ENCODE measurements around the gene MOB2.
"Not testable (repeated sequence)": the region's sequence is repeated elsewhere in the genome, so short reads cannot be mapped to it uniquely, and the experiment has no call there.

MOB2 gene

DNA sequence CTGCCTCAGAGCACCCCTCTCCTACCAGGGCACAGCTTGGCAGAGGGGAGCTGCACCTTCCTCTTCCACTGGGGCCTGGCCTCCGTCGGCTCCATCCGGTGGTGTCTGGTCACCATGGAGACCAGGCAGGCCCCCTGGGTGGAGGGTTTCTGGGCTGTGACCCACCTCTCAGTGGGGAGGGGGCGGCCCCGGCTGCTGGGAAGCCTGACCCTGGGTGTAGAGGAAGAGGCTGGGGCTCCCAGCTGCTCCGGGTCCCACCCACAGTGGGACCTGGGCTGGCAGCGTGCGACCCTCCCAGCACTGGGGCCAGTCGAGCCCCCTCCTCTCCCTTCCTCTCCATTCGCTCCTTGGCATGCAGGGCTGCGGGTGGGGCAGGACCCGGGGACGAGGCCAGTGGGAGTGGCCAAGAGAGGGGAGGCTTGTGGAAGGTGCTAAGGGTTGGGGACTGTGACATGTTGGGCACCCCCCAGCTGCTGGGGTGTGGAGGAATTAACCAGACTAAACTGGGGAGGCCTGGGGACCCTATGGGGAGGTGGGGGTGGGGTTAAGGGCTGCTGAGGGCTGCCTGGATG, 50.0 kb downstream of the MOB2 start:
- Histone ChIP-seq H3K4me3 (ENCODE audit: insufficient read depth, low read length, poor library complexity, severe bottlenecking) (no peak overlapping the region), H3K27ac (ENCODE audit: low read depth, low read length) (no peak overlapping the region), H3K9me2 (replicated peaks; ENCODE audit: insufficient read depth, low read length) (no peaks in the 10 kb centered on the region), H3K79me2 (ENCODE audit: insufficient read depth, low read length) (no peaks in the 10 kb centered on the region), H3K27me3 (ENCODE audit: low read length) (no peaks in the 10 kb centered on the region), H4K20me1 (ENCODE audit: low read depth, low read length) (no peaks in the 10 kb centered on the region; the same call in 1 of the 2 replicates), H3K4me2 (ENCODE audit: low read depth, low read length, poor library complexity, severe bottlenecking) (no peak overlapping the region), H3K36me3 (ENCODE audit: low read length) (no peaks in the 10 kb centered on the region), H2AFZ (ENCODE audit: low read depth, low read length, severe bottlenecking) (no peak overlapping the region), H3K9me3 (ENCODE audit: insufficient read depth, low read length) (no peaks in the 10 kb centered on the region), H3F3A (ENCODE audit: insufficient read depth) (no peaks in the 10 kb centered on the region), H3K9ac (ENCODE audit: low read length) (no peak overlapping the region)
- no peak for TF ChIP-seq EZH2phosphoT487 (conservative IDR thresholded peaks at IDR 0.05; ENCODE audit: low read length)
- TF ChIP-seq CTCF (IDR thresholded peaks at IDR 0.05; ENCODE audit: insufficient read depth, low read length, poor library complexity, severe bottlenecking), result no peak

- Histone ChIP-seq H3K9me2 (replicated peaks; ENCODE audit: insufficient read depth, low read length) (no peaks in the 10 kb centered on the region), H3K27ac (ENCODE audit: low read depth, low read length) (no peak overlapping the region), H2AFZ (ENCODE audit: low read depth, low read length, severe bottlenecking) (no peak overlapping the region), H3K36me3 (ENCODE audit: low read length) (no peaks in the 10 kb centered on the region), H3K9ac (ENCODE audit: low read length) (no peak overlapping the region), H3K4me2 (ENCODE audit: low read depth, low read length, poor library complexity, severe bottlenecking) (no peak overlapping the region), H3K79me2 (ENCODE audit: insufficient read depth, low read length) (no peaks in the 10 kb centered on the region), H3K9me3 (ENCODE audit: insufficient read depth, low read length) (no peaks in the 10 kb centered on the region), H4K20me1 (ENCODE audit: low read depth, low read length) (no peaks in the 10 kb centered on the region; the same call in 1 of the 2 replicates), H3F3A (ENCODE audit: insufficient read depth) (no peaks in the 10 kb centered on the region), H3K4me3 (ENCODE audit: insufficient read depth, low read length, poor library complexity, severe bottlenecking) (no peak overlapping the region), H3K27me3 (ENCODE audit: low read length) (no peaks in the 10 kb centered on the region)
- TF ChIP-seq EZH2phosphoT487 (conservative IDR thresholded peaks at IDR 0.05; ENCODE audit: low read length), result no peak
- TF ChIP-seq CTCF (IDR thresholded peaks at IDR 0.05; ENCODE audit: insufficient read depth, low read length, poor library complexity, severe bottlenecking), result no peak
These were observed 50.6 kb downstream of the MOB2 start for GRCh38 chr11:1435820-1436467.

DNA sequence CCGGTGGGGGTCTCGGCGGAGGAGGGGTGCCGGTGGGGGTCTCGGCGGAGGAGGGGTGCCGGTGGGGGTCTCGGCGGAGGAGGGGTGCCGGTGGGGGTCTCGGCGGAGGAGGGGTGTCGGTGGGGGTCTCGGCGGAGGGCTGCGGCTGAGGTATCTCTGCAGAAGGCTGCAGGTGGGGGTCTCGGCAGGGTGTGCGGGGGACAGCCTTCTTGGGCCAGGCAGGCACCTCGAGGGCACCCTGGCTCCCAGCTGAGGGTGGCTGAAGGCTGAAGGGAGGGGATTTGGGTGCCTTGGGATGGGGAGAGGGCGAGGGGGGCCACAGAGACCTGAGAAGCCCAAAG, 51.1 kb downstream of the MOB2 start:
- H3K9me3 ChIP-seq (ENCODE audit: insufficient read depth, low read length); H3K36me3 ChIP-seq (ENCODE audit: low read length); H3K27ac ChIP-seq (ENCODE audit: low read depth, low read length); H3K9ac ChIP-seq (ENCODE audit: low read length); H3K9me2 ChIP-seq (replicated peaks; ENCODE audit: insufficient read depth, low read length); H3F3A ChIP-seq (ENCODE audit: insufficient read depth); H3K27me3 ChIP-seq (ENCODE audit: low read length); H3K4me2 ChIP-seq (ENCODE audit: low read depth, low read length, poor library complexity, severe bottlenecking); H2AFZ ChIP-seq (ENCODE audit: low read depth, low read length, severe bottlenecking); H4K20me1 ChIP-seq (ENCODE audit: low read depth, low read length); H3K79me2 ChIP-seq (ENCODE audit: insufficient read depth, low read length); H3K4me3 ChIP-seq (ENCODE audit: insufficient read depth, low read length, poor library complexity, severe bottlenecking): not testable (repeated sequence)

DNA sequence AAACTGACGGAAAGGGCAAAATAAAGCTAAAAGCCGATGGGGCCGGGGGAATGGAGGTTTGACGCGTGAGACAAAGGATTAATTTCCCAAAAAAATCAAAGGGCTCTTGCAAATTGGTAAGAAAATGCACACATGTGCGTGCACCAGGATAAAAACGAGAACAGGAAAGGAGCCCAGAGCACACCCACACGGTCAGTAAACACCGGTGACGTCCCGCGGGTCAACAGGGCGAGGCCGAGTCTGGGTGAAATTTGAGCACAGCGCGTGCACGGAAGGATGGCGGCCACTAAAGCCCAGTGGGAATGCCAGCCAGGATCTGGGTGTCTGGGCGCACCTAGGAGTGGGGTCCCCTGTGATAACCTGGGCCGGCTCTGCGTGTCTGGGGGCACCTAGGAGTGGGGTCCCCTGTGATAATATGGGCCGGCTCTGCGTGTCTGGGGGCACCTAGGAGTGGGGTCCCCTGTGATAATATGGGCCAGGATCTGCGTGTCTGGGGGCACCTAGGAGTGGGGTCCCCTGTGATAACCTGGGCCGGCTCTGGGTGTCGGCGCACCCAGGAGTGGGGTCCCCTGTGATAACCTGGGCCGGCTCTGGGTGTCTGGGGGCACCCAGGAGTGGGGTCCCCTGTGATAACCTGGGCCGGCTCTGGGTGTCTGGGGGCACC, 52.5 kb downstream of the MOB2 start:
- H3K27me3 ChIP-seq (ENCODE audit: low read length), result no peaks in the 10 kb centered on the region
- H4K20me1 ChIP-seq (ENCODE audit: low read depth, low read length), result no peaks in the 10 kb centered on the region; the same call in 1 of the 2 replicates
- no peaks in the 10 kb centered on the region for H3K9me2 ChIP-seq (replicated peaks; ENCODE audit: insufficient read depth, low read length)
- no peak overlapping the region for H3K27ac ChIP-seq (ENCODE audit: low read depth, low read length)
- H3K4me3 ChIP-seq (ENCODE audit: insufficient read depth, low read length, poor library complexity, severe bottlenecking), result no peak overlapping the region
- H2AFZ ChIP-seq (ENCODE audit: low read depth, low read length, severe bottlenecking), result no peak overlapping the region
- no peaks in the 10 kb centered on the region for H3K9me3 ChIP-seq (ENCODE audit: insufficient read depth, low read length)
- no peaks in the 10 kb centered on the region for H3K36me3 ChIP-seq (ENCODE audit: low read length)
- H3K4me2 ChIP-seq (ENCODE audit: low read depth, low read length, poor library complexity, severe bottlenecking), result no peak overlapping the region
- H3F3A ChIP-seq (ENCODE audit: insufficient read depth), result no peaks in the 10 kb centered on the region
- no peaks in the 10 kb centered on the region for H3K79me2 ChIP-seq (ENCODE audit: insufficient read depth, low read length)
- H3K9ac ChIP-seq (ENCODE audit: low read length), result no peak overlapping the region
- TF ChIP-seq EZH2phosphoT487 (conservative IDR thresholded peaks at IDR 0.05; ENCODE audit: low read length) (no peak), CTCF (IDR thresholded peaks at IDR 0.05; ENCODE audit: insufficient read depth, low read length, poor library complexity, severe bottlenecking) (no peak)
